Measurements from ENCODE around the gene UBXN2A.
A peak's percentile ranks its signal among the peaks of the same experiment; 100 is the strongest.

UBXN2A gene

GRCh38 chr2:24046930-24047702, 106.9 kb downstream of the UBXN2A start, which contains the start of gene WDCP:
TSS of gene WDCP (minus strand) at chr2:24047391. CDS start at chr2:24039494, 7,897 bp downstream.
- DNase-seq (ENCODE audit: low spot score) = peak; percentile 97

GRCh38 chr2:24047703-24048033, 107.4 kb downstream of the UBXN2A start:
- DNase-seq (ENCODE audit: low spot score) = no peak

GRCh38 chr2:24048769-24049484, 108.7 kb downstream of the UBXN2A start:
- no peak for DNase-seq (ENCODE audit: low spot score)

- DNase-seq (ENCODE audit: low spot score) = peak; percentile 77
Measured at GRCh38 chr2:24049485-24050021, 109.3 kb downstream of the UBXN2A start, which contains the start of gene FKBP1B. TSS of gene FKBP1B (plus strand) at chr2:24049741. CDS start at chr2:24049850, 109 bp downstream.

GRCh38 chr2:24050041-24050979, 110.0 kb downstream of the UBXN2A start:
- no peak for DNase-seq (ENCODE audit: low spot score)

GRCh38 chr2:24051833-24052232, 111.6 kb downstream of the UBXN2A start:
- no peak for DNase-seq (ENCODE audit: low spot score)

- DNase-seq (ENCODE audit: low spot score) = no peak
Measured at GRCh38 chr2:24052951-24053350, 112.7 kb downstream of the UBXN2A start.

Data from LoVo (cell line).